Aorta (tissue), 5 donors: Measurements from ENCODE around the gene CCDC71L. TPM values are rescaled to one million over a fixed set of nuclear protein-coding genes. Genes with fewer than 3 reads are reported as not detected.

Source experiments
- ATAC-seq: fragments of 200-7000 bp; cut with Tn5 transposase; one replicate; pipeline ENCODE4 v1.9.1; 2022; ENCODE audit warnings: moderate library complexity; ENCODE audit not compliant: low FRiP score
- DNase-seq, 2 donors: peaks; one replicate each; pipeline ENCODE4 v3.0.0-alpha.2; 2020
- H3K27ac ChIP-seq, 2 donors: one replicate each; pipeline ENCODE4 v1.5.1; 2013; ENCODE audit warnings: low read length in 2 of 2, mild to moderate bottlenecking in 2 of 2, moderate library complexity in 2 of 2, control low read depth in 1 of 2, inconsistent platforms in 1 of 2, low read depth in 1 of 2
- H3K27me3 ChIP-seq, 2 donors: one replicate each; pipeline ENCODE4 v1.6.1; 2013; ENCODE audit warnings: control low read depth in 1 of 2, low read length in 1 of 2, mild to moderate bottlenecking in 1 of 2, moderate library complexity in 1 of 2; ENCODE audit not compliant: insufficient read depth in 2 of 2, control insufficient read depth in 1 of 2
- H3K36me3 ChIP-seq, 2 donors: one replicate each; pipeline ENCODE4 v1.6.1; 2013; ENCODE audit warnings: control low read depth in 1 of 2, low read length in 1 of 2, mild to moderate bottlenecking in 1 of 2; ENCODE audit not compliant: insufficient read depth in 2 of 2, control insufficient read depth in 1 of 2
- H3K4me1 ChIP-seq, 2 donors: one replicate each; pipeline ENCODE4 v1.6.1; 2013; ENCODE audit warnings: low read length in 2 of 2, control low read depth in 1 of 2, mild to moderate bottlenecking in 1 of 2, moderate library complexity in 1 of 2; ENCODE audit not compliant: insufficient read depth in 2 of 2, control insufficient read depth in 1 of 2
- H3K4me3 ChIP-seq, 2 donors: one replicate each; pipeline ENCODE4 v1.5.1; 2013; ENCODE audit warnings: low read length in 2 of 2, control low read depth in 1 of 2, mild to moderate bottlenecking in 1 of 2
- H3K9me3 ChIP-seq: one replicate; pipeline ENCODE4 v1.6.1; 2013; ENCODE audit warnings: mild to moderate bottlenecking, low read length; ENCODE audit not compliant: control insufficient read depth
- WGBS, 2 donors: extraction: QIAGEN DNeasy Blood & Tissue Kit; methylation state at CpG; one replicate each; pipeline ENCODE4 v1.1.7; 2013; 5-methylcytosine and 5-hydroxymethylcytosine counted together
- intact Hi-C, 2 donors: fragments of 100-400 bp; cut with DNase I; formaldehyde crosslinking; loops; one replicate each; pipeline versions ENCODE4 v1.14.2 to v1.15.0; 2022
- polyA plus RNA-seq, 2 donors: library from polyadenylated mRNA; stranded (reverse); fragments of 200-250 nt; gene quantifications; one replicate each; pipeline ENCODE4 v1.2.3, GENCODE V29; 2013
- total RNA-seq, 2 donors: library from RNA; stranded (reverse); fragmentation: NEBNext Ultra II Directional; extraction: Animal tissue kit (Norgen Biotek cat#: 25700); gene quantifications; one replicate each; pipeline ENCODE4 v1.2.1, GENCODE V29; 2021
- donor health status: healthy with polysubstance abuse.
- donor health status: Bipolar disorder and iron deficiency.
- donor health status: DM: no; HTN: no; CAD: no.
- donor health status: DM: no; HTN: no; CAD: no.
- donor health status: DM: yes; HTN: yes; CAD: no.

The CCDC71L gene
- total and polyA plus RNA-seq, 4 donors: 6.8 to 31.6 (median 18.9) TPM

DNA sequence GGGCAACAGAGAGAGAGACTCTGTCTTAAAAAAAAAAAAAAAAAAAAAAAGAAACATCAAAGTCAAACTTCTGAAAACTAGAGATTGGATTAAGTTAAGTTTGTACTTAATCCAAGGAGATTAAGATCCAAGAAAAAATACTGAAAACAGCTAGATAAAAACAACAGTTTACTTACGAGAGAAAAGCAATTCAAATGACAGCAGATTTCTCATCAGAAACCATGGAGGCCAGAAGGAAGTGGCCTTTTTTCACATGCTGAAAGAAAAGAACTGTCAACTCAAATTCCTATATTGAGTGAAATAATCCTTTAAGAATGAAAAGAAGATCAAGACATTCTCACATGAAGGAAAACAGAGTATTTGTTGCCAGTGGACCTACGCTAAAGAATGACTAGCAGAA, 5.4 kb upstream of the CCDC71L start:
- Histone ChIP-seq H3K27me3 (no peaks in the 10 kb centered on the region), H3K36me3 (no peaks in the 10 kb centered on the region), H3K9me3 (no peaks in the 10 kb centered on the region), H3K27ac (no peak overlapping the region), H3K4me3 (no peak overlapping the region), H3K4me1 (peaks cover 0 to 1% of the 10 kb centered on the region in 2 donors)
- 75 to 80% methylated on average over 2 of the region's 2 CpGs for WGBS, 2 donors
- DNase-seq (no peak), ATAC-seq (no peak)
- intact Hi-C loops: loop anchor here in 1 of 2 donors (10.0 kb wide), 1 partner anchor 492 kb away; no protein-coding TSS in a partner anchor

GRCh38 chr7:106664343-106664742, 3.4 kb upstream of the CCDC71L start:
- H3K27ac ChIP-seq: no peak overlapping the region
- 67 to 77% methylated on average over 3 of the region's 3 CpGs for WGBS, 2 donors
- ATAC-seq (no peak), DNase-seq (no peak)
- H3K9me3 ChIP-seq: no peaks in the 10 kb centered on the region
- H3K36me3 ChIP-seq: no peaks in the 10 kb centered on the region
- H3K4me3 ChIP-seq: no peak overlapping the region
- no peaks in the 10 kb centered on the region for H3K4me1 ChIP-seq
- intact Hi-C loops: loop anchor here (5.0 to 10.0 kb wide), 4 partner anchors 53 to 503 kb away; partner anchors contain the start of gene HBP1 (in 1 of the 2)
- H3K27me3 ChIP-seq: no peaks in the 10 kb centered on the region

DNA sequence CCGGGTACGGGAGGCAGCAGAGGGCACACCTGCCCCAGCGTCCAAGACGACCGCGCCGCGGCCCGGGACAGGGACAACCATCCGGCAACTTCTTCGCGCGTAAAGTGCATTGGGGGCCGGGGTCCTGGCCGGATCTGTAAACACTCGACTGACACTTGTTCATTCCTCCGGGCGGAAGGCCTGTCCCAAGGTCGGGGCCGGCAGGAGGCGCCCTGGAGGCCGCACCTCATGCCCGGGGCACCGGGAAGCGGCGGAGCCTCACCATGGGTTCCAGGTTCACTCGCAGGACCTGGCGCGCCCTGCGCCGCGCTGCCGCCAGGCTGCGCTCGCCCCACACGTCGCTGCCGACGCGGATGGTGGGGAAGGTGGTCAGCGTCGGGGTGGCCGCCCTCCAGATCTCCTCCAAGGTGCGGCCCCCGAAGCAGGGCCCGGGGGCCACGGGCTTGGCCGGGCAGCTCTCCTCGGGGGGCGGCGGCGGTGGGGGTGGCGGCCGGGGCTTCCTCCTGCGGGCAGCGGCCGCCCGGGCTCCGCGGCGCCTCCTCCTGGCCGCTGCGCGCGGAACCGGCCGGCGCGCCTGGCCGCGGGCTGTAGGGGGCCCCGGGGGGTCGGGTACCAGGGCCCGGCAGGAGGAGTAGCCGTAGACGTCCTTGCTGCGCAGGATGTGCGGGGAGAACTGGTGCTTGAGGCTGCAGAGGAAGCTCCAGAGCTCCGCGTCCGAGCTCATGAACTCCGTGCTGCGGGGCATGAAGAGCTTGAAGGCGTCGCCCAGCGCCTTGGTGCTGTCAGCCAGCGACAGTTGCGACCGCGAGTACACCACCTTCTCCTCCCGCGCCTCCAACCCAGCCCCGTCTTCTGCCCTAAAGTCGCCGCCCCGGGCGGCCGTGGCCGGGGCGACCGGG, 746 bp downstream of the CCDC71L start:
- Histone ChIP-seq H3K27me3 (no peaks in the 10 kb centered on the region), H3K9me3 (no peaks in the 10 kb centered on the region), H3K27ac (peak overlapping the region; percentile 58 to 96), H3K4me3 (peak overlapping the region; percentile 56 to 79), H3K36me3 (no peaks in the 10 kb centered on the region), H3K4me1 (peaks cover 0 to 2% of the 10 kb centered on the region in 2 donors)
- intact Hi-C loops: loop anchor here (2.0 to 10.0 kb wide), 6 partner anchors 57 to 507 kb away; partner anchors contain the start of gene HBP1 (in 1 of the 2)
- 0% methylated on average over 58 to 101 of the region's 101 CpGs for WGBS, 2 donors
- DNase-seq: peak; percentile 81 to 93
- ATAC-seq: peak; percentile 83

- Histone ChIP-seq H3K4me1 (peaks cover 0 to 2% of the 10 kb centered on the region in 2 donors), H3K27ac (peak overlapping the region in 1 of 2 donors; percentile 3), H3K36me3 (no peaks in the 10 kb centered on the region), H3K9me3 (no peaks in the 10 kb centered on the region), H3K27me3 (no peaks in the 10 kb centered on the region), H3K4me3 (peak overlapping the region; percentile 56 to 79)
- WGBS, 2 donors: 17 to 18% methylated on average over 12 of the region's 12 CpGs
- intact Hi-C loops: loop anchor here in 1 of 2 donors (10.0 kb wide), 2 partner anchors 385 to 485 kb away; no protein-coding TSS in a partner anchor
- peak; percentile 42 for ATAC-seq
- no peak for DNase-seq
Observed at GRCh38 chr7:106659166-106659962, 1.6 kb downstream of the CCDC71L start.

GRCh38 chr7:106658316-106659165, 2.4 kb downstream of the CCDC71L start:
- H3K27ac ChIP-seq: no peak overlapping the region
- no peaks in the 10 kb centered on the region for H3K9me3 ChIP-seq
- H3K4me1 ChIP-seq: peaks cover 0 to 2% of the 10 kb centered on the region in 2 donors
- peak overlapping the region in 1 of 2 donors; percentile 56 for H3K4me3 ChIP-seq
- H3K36me3 ChIP-seq: no peaks in the 10 kb centered on the region
- no peaks in the 10 kb centered on the region for H3K27me3 ChIP-seq
- 77 to 91% methylated on average over 6 of the region's 6 CpGs for WGBS, 2 donors
- no peak for DNase-seq
- intact Hi-C loops: loop anchor here in 1 of 2 donors (10.0 kb wide), 2 partner anchors 384 to 484 kb away; no protein-coding TSS in a partner anchor
- no peak for ATAC-seq

GRCh38 chr7:106657085-106657991, 3.6 kb downstream of the CCDC71L start:
- intact Hi-C loops: loop anchor here in 1 of 2 donors (10.0 kb wide), 2 partner anchors 383 to 483 kb away; no protein-coding TSS in a partner anchor
- DNase-seq: no peak
- no peaks in the 10 kb centered on the region for H3K36me3 ChIP-seq
- H3K4me1 ChIP-seq: peaks cover 0 to 2% of the 10 kb centered on the region in 2 donors
- H3K27ac ChIP-seq: no peak overlapping the region
- ATAC-seq: no peak
- no peak overlapping the region for H3K4me3 ChIP-seq
- no peaks in the 10 kb centered on the region for H3K27me3 ChIP-seq
- H3K9me3 ChIP-seq: no peaks in the 10 kb centered on the region
- WGBS, 2 donors: 54 to 77% methylated on average over 5 of the region's 5 CpGs

GRCh38 chr7:106655703-106656498, 5.1 kb downstream of the CCDC71L start:
- Histone ChIP-seq H3K4me1 (peaks cover 0 to 2% of the 10 kb centered on the region in 2 donors), H3K27ac (no peak overlapping the region), H3K27me3 (no peaks in the 10 kb centered on the region), H3K36me3 (no peaks in the 10 kb centered on the region), H3K9me3 (no peaks in the 10 kb centered on the region), H3K4me3 (no peak overlapping the region)
- 94 to 95% methylated on average over 5 of the region's 5 CpGs for WGBS, 2 donors
- ATAC-seq (no peak), DNase-seq (no peak)
- intact Hi-C loops: loop anchor here in 1 of 2 donors (10.0 kb wide), 2 partner anchors 381 to 481 kb away; no protein-coding TSS in a partner anchor
